A673 (cell line): ENCODE results near the gene CDH1. TPM values are rescaled to one million over a fixed set of nuclear protein-coding genes. Genes with fewer than 3 reads are reported as not detected.

Source experiments
- BruUV-seq: library from RNA; stranded (reverse); fragments of 400-500 nt; replicated peaks from 2 replicates; lab custom pipeline; 2021; lab: Mats Ljungman, UMichigan
- CTCF ChIA-PET: fragments of 300-600 bp; sonication (Branson Sonifier 250); formaldehyde crosslinking; loops from one replicate; lab custom pipeline; 2022; ENCODE audit warnings: antibody characterized with exemption; lab: Charles Lee
- POLR2A ChIA-PET: fragments of 300-600 bp; sonication (Branson Sonifier 250); formaldehyde crosslinking; loops from one replicate; lab custom pipeline; 2022; ENCODE audit warnings: antibody characterized with exemption; ENCODE audit not compliant: low non-redundant PET; lab: Charles Lee
- DNase-seq: peaks from one replicate; pipeline ENCODE4 v3.0.0-alpha.2; 2015; ENCODE audit warnings: low spot score
- H3K27ac ChIP-seq: fragments of 200-600 bp; sonication (generic); 2 replicates; pipeline ENCODE4 v1.5.1; 2016; ENCODE audit warnings: mixed run types, low read depth, mild to moderate bottlenecking, mixed read lengths, antibody characterized with exemption, low read length; ENCODE audit not compliant: poor library complexity, severe bottlenecking
- H3K27me3 ChIP-seq: fragments of 200-600 bp; sonication (generic); replicated peaks from 2 replicates; pipeline ENCODE4 v1.6.1; 2017; ENCODE audit warnings: mixed run types, low read depth, mild to moderate bottlenecking, mixed read lengths, antibody characterized with exemption, low read length; ENCODE audit not compliant: insufficient read depth, poor library complexity
- H3K36me3 ChIP-seq: fragments of 200-600 bp; sonication (generic); 2 replicates; pipeline ENCODE4 v1.6.1; 2016; ENCODE audit warnings: mixed run types, mild to moderate bottlenecking, mixed read lengths, antibody characterized with exemption, low read length; ENCODE audit not compliant: insufficient read depth, poor library complexity, severe bottlenecking
- H3K4me1 ChIP-seq: fragments of 200-600 bp; sonication (generic); 2 replicates; pipeline ENCODE4 v1.6.1; 2017; ENCODE audit warnings: mixed run types, mild to moderate bottlenecking, mixed read lengths, antibody characterized with exemption, low read length; ENCODE audit not compliant: insufficient read depth, poor library complexity, severe bottlenecking
- H3K4me3 ChIP-seq: fragments of 200-600 bp; sonication (generic); 2 replicates; pipeline ENCODE4 v1.5.1; 2016; ENCODE audit warnings: low read depth, mixed run types, mild to moderate bottlenecking, mixed read lengths, low read length; ENCODE audit not compliant: poor library complexity, severe bottlenecking
- H3K9me3 ChIP-seq: fragments of 200-600 bp; sonication (generic); 2 replicates; pipeline ENCODE4 v1.6.1; 2016; ENCODE audit warnings: mixed run types, low read depth, mild to moderate bottlenecking, mixed read lengths, antibody characterized with exemption, low read length; ENCODE audit not compliant: poor library complexity, severe bottlenecking
- CTCF ChIP-seq: fragments of 300-800, 200-600 bp; sonication (generic); conservative IDR thresholded peaks from 2 replicates; pipeline ENCODE4 v1.5.1; 2017; ENCODE audit warnings: low read depth, mild to moderate bottlenecking, antibody characterized with exemption, low read length, moderate library complexity, mixed read lengths
- EZH2 ChIP-seq: fragments of 200-600 bp; sonication (generic); IDR thresholded peaks from 2 replicates; pipeline ENCODE4 v1.6.1; 2017; ENCODE audit warnings: borderline replicate concordance, low read depth, mild to moderate bottlenecking, mixed read lengths, antibody characterized with exemption, low read length; ENCODE audit not compliant: poor library complexity, severe bottlenecking
- intact Hi-C: fragments of 100-400 bp; cut with micrococcal nuclease; formaldehyde crosslinking; loops from one replicate; pipeline ENCODE4 v1.10.0; 2022; ENCODE audit not compliant: unreplicated experiment
- total RNA-seq: library from RNA; stranded (reverse); gene quantifications from 2 replicates; pipeline ENCODE4 v1.2.3, GENCODE V29; 2021

The CDH1 gene
- total RNA-seq, 1 experiment from 2014 or later, result 0.06 TPM

DNA sequence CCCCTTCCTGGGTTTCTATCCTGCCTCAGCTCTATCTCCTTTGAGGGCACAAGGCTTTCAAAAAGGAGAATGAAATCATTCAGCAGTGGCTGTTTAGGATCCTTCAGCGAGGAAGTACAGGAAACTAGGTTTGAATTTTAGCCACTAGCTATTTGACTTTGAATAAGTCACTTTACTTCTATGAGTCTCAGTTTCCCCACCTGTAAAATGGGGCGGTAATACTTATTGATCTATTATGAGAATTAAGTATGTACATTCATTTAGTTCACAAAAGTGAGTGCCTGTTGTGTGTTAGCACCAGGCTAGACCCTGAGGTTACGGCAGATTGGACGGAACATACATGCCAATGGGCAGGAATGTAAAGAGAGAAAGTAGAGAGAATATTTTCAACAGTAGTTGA, 6.6 kb downstream of the CDH1 start:
- no TSS peak for BruUV-seq
- CTCF ChIA-PET, result no interaction called here
- TF ChIP-seq EZH2 (no peak), CTCF (no peak)

GRCh38 chr16:68744744-68745280, 7.7 kb downstream of the CDH1 start:
- H3K27ac ChIP-seq, result no peak overlapping the region

More for the DNA sequence above, 6.6 kb downstream of the CDH1 start:
- Histone ChIP-seq H3K4me1 (no peaks in the 10 kb centered on the region), H3K27me3 (no peaks in the 10 kb centered on the region), H3K4me3 (no peak overlapping the region), H3K9me3 (no peaks in the 10 kb centered on the region), H3K27ac (no peak overlapping the region), H3K36me3 (no peaks in the 10 kb centered on the region)
- intact Hi-C loops, result no loop called here
- POLR2A ChIA-PET, result no interaction called here
- no peak for DNase-seq

DNA sequence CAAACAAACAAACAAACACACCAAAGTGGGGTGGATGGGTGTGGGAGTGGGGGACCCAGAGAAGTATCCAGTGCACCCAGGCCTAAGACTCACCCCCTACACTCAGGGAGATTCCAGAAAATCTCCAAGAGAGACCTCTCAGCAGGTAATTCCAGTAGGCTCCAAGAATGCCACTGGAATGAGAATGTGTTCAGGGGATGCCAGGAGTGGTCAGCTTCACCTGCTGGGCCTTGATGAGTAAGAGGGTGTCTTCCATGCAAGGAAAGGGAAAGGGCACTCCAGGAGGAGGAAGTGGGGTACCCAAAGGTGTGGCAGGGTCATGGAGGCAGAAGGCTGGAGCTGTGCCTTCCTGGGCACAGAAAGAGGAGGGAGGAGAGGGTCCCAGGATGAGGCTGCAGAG, 9.9 kb downstream of the CDH1 start:
- Histone ChIP-seq H3K4me3 (no peak overlapping the region), H3K36me3 (no peaks in the 10 kb centered on the region), H3K27ac (no peak overlapping the region), H3K4me1 (no peaks in the 10 kb centered on the region), H3K9me3 (no peaks in the 10 kb centered on the region), H3K27me3 (no peaks in the 10 kb centered on the region)
- intact Hi-C loops, result no loop called here
- CTCF ChIA-PET, result no interaction called here
- no TSS peak for BruUV-seq
- POLR2A ChIA-PET, result no interaction called here
- TF ChIP-seq CTCF (no peak), EZH2 (no peak)
- no peak for DNase-seq

More at GRCh38 chr16:68744744-68745280, 7.7 kb downstream of the CDH1 start:
- no peaks in the 10 kb centered on the region for H3K9me3 ChIP-seq
- no peak for DNase-seq
- POLR2A ChIA-PET, result no interaction called here
- H3K27me3 ChIP-seq, result no peaks in the 10 kb centered on the region
- intact Hi-C loops, result no loop called here
- no TSS peak for BruUV-seq
- no peak overlapping the region for H3K4me3 ChIP-seq
- CTCF ChIA-PET, result no interaction called here
- TF ChIP-seq EZH2 (no peak), CTCF (no peak)
- no peaks in the 10 kb centered on the region for H3K4me1 ChIP-seq
- no peaks in the 10 kb centered on the region for H3K36me3 ChIP-seq
